ENCODE results near the gene APOC3.

The APOC3 gene

DNA sequence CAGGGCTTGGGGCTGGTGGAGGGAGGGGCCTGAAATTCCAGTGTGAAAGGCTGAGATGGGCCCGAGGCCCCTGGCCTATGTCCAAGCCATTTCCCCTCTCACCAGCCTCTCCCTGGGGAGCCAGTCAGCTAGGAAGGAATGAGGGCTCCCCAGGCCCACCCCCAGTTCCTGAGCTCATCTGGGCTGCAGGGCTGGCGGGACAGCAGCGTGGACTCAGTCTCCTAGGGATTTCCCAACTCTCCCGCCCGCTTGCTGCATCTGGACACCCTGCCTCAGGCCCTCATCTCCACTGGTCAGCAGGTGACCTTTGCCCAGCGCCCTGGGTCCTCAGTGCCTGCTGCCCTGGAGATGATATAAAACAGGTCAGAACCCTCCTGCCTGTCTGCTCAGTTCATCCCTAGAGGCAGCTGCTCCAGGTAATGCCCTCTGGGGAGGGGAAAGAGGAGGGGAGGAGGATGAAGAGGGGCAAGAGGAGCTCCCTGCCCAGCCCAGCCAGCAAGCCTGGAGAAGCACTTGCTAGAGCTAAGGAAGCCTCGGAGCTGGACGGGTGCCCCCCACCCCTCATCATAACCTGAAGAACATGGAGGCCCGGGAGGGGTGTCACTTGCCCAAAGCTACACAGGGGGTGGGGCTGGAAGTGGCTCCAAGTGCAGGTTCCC lies at the start of gene APOC3:
APOC3 (plus strand) TSS at position 383 of the 659 bp plus-strand sequence. CDS start 676 bp downstream, outside the sequence.
- Mint-ChIP-seq H3K36me3 (no peaks in the 10 kb centered on the region), H3K9me3 (no peaks in the 10 kb centered on the region), H3K27ac (no peak within 1 kb of the TSS), H3K4me3 (no peak within 1 kb of the TSS), H3K4me1 (peaks cover 1% of the 10 kb centered on the region), H3K27me3 (peaks cover 11% of the 10 kb centered on the region)
- no peak for ATAC-seq

DNA sequence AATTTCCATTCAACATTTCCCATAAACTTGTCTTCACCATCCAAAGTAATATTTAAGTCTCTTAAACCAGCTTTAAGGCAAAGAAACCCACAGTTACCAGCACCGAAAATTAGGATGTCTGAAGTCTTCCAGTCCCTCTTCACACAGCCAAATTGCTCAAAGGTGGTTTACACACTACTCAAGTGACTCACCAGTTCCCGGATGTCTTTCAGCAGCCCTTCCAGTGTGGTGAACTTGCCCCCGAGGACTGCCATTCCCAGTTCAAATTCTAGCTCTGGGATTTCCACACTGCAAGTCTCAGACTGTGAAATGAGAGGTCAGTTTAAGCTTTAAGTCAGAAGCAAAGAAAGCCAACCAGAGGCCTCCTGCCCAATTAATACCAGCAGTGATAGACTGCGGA lies 47.0 kb upstream of the APOC3 start:
- Mint-ChIP-seq H3K4me3 (no peak overlapping the region), H3K4me1 (peaks cover 22% of the 10 kb centered on the region), H3K9me3 (no peaks in the 10 kb centered on the region), H3K27me3 (no peaks in the 10 kb centered on the region), H3K27ac (no peak overlapping the region), H3K36me3 (peaks cover 77% of the 10 kb centered on the region)
- ATAC-seq = no peak

DNA sequence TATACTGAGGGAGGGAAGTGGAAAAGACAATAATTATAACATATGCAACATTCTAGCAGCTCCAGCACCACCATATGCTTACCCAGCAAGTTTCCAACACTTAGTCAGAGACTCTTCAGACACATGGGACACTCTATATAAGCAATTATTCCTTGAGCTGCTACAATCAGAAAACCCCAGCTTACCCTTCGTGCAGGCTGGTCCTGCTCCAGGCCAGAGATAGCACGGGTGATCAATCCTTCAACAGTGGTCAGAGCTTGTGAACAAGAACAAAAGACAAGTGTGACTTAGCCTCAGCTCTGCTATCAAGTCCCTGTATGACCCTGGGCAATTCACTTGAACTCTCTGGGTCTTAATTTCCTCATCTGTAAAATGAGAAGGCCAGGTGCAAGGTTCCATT lies 43.4 kb upstream of the APOC3 start:
- ATAC-seq = no peak
- no peaks in the 10 kb centered on the region for H3K9me3 Mint-ChIP-seq
- H3K36me3 Mint-ChIP-seq = peaks cover 47% of the 10 kb centered on the region
- peaks cover 9% of the 10 kb centered on the region for H3K27me3 Mint-ChIP-seq
- H3K4me3 Mint-ChIP-seq = peak overlapping the region; percentile 84
- peaks cover 37% of the 10 kb centered on the region for H3K4me1 Mint-ChIP-seq
- H3K27ac Mint-ChIP-seq = no peak overlapping the region

GRCh38 chr11:116786966-116787365 lies 42.7 kb upstream of the APOC3 start:
- peaks cover 40% of the 10 kb centered on the region for H3K36me3 Mint-ChIP-seq
- H3K4me3 Mint-ChIP-seq = peak overlapping the region; percentile 84
- no peaks in the 10 kb centered on the region for H3K9me3 Mint-ChIP-seq
- ATAC-seq = no peak
- H3K27me3 Mint-ChIP-seq = peaks cover 9% of the 10 kb centered on the region
- H3K4me1 Mint-ChIP-seq = peaks cover 39% of the 10 kb centered on the region
- H3K27ac Mint-ChIP-seq = peak overlapping the region; percentile 93

GRCh38 chr11:116787436-116787785 lies 42.3 kb upstream of the APOC3 start:
- no peaks in the 10 kb centered on the region for H3K9me3 Mint-ChIP-seq
- peak; percentile 34 for ATAC-seq
- H3K27ac Mint-ChIP-seq = peak overlapping the region; percentile 93
- peaks cover 35% of the 10 kb centered on the region for H3K4me1 Mint-ChIP-seq
- peaks cover 36% of the 10 kb centered on the region for H3K36me3 Mint-ChIP-seq
- peak overlapping the region; percentile 84 for H3K4me3 Mint-ChIP-seq
- H3K27me3 Mint-ChIP-seq = peaks cover 9% of the 10 kb centered on the region

DNA sequence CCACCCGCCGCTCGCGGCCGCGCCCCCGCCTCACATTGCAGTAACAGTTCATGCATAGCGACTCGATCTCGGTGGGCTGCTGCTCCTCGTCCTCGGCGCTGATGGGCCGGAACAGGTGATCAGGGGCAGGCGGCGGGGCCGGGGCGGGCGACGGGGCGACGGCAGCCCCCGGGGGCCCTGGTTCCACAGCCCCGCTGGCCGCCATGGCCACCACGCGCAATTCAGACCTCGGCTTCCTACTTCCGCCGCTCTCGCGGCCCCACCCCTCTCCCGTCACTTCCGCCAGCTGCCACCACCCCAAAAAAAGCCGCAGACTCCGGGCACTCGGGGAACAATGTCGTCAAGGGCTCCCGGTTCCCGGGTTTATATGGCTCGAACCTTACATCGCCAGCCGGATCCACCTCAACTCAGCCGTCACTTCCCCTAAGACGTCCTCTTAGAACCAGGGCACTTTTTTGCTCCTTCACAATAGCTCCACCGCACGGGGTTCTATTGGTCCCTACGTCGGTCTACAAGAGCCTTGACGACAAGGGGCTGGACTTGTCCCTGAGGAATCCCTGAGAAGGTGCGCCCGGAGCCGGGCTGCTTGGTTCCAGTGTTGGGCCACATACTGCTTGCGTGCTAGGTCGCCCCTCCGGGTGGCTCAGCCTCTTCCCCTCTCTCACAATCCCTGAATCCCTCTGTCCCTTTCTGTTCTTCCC lies 41.8 kb upstream of the APOC3 start, which contains the start of gene ZPR1:
ZPR1 (minus strand) TSS at position 238 of the 701 bp plus-strand sequence; CDS start at position 205, 33 bp downstream.
- peak within 1 kb of the TSS; percentile 93 for H3K27ac Mint-ChIP-seq
- no peaks in the 10 kb centered on the region for H3K9me3 Mint-ChIP-seq
- peaks cover 30% of the 10 kb centered on the region for H3K4me1 Mint-ChIP-seq
- peaks cover 9% of the 10 kb centered on the region for H3K27me3 Mint-ChIP-seq
- peak; percentile 95 for ATAC-seq
- peaks cover 31% of the 10 kb centered on the region for H3K36me3 Mint-ChIP-seq
- H3K4me3 Mint-ChIP-seq = peak within 1 kb of the TSS; percentile 84

DNA sequence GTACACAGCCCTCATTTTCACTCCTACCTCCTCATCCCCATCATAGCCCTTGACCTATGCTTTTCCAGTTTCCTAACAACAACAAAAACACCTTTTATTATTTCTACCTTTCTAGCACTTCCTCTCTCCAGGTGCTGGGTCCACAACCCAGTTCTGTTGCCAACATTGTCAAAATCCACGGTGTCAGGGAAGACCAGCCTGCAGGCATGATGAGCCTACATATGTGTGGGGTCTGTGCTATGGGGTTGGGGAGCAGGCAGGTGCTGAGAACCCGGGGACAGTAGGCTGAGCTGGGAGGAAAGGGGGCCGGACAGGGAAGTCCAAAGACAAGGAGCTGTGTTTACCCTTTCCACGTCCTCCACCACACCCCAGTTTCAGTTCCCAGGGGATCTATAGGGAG lies 41.2 kb upstream of the APOC3 start:
- Mint-ChIP-seq H3K4me1 (peaks cover 24% of the 10 kb centered on the region), H3K9me3 (no peaks in the 10 kb centered on the region), H3K27me3 (peaks cover 9% of the 10 kb centered on the region), H3K27ac (peak overlapping the region; percentile 93), H3K36me3 (peaks cover 25% of the 10 kb centered on the region), H3K4me3 (peak overlapping the region; percentile 84)
- ATAC-seq = no peak

- no peaks in the 10 kb centered on the region for H3K9me3 Mint-ChIP-seq
- peak overlapping the region; percentile 84 for H3K4me3 Mint-ChIP-seq
- peaks cover 24% of the 10 kb centered on the region for H3K36me3 Mint-ChIP-seq
- peak overlapping the region; percentile 93 for H3K27ac Mint-ChIP-seq
- peaks cover 9% of the 10 kb centered on the region for H3K27me3 Mint-ChIP-seq
- no peak for ATAC-seq
- H3K4me1 Mint-ChIP-seq = peaks cover 24% of the 10 kb centered on the region
Measured at GRCh38 chr11:116788975-116789374, 40.7 kb upstream of the APOC3 start.

DNA sequence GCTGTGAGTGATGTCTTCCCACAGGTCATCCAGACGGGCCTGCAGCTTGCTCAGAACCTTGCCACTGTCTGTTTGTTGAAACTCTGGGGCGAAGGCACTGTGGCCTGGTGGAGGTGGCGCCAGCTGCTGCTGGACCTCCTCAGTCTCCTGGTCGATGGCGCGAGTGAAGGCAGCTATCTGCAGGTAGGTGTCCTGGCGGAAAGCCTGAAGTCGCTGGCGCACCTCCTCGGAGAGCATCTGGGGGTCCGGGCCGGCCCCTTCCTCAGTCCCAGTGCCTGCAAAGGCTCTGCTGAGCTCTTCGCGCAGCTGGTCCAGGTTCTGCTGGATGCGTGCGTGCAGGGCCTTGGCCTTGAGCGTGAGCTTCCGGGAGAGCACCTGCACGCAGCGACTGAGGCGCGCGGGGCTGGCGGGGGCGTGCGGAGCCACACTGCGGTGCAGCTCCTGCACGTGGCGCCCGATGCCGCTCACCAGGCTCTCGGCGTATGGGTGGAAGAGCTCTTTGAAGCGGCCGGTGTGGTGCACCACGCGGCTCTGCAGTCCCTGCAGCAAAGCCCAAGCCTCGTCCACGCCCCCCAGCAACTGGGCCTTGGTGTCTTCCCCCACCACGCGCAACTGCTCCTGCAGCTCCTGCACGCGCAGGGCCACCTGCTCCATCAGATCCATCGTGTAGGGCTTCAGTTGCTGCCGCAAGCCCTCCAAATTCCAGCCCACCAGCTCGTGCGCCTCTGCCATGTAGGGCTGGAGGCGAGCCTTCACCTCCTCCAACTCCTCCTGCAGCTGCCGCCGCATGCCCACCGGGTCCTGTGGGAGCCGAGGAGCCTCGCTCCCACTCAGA lies 39.3 kb upstream of the APOC3 start:
- peaks cover 10% of the 10 kb centered on the region for H3K36me3 Mint-ChIP-seq
- no peak overlapping the region for H3K4me3 Mint-ChIP-seq
- H3K27ac Mint-ChIP-seq = no peak overlapping the region
- ATAC-seq = no peak
- peaks cover 9% of the 10 kb centered on the region for H3K27me3 Mint-ChIP-seq
- H3K4me1 Mint-ChIP-seq = peaks cover 24% of the 10 kb centered on the region
- H3K9me3 Mint-ChIP-seq = no peaks in the 10 kb centered on the region

DNA sequence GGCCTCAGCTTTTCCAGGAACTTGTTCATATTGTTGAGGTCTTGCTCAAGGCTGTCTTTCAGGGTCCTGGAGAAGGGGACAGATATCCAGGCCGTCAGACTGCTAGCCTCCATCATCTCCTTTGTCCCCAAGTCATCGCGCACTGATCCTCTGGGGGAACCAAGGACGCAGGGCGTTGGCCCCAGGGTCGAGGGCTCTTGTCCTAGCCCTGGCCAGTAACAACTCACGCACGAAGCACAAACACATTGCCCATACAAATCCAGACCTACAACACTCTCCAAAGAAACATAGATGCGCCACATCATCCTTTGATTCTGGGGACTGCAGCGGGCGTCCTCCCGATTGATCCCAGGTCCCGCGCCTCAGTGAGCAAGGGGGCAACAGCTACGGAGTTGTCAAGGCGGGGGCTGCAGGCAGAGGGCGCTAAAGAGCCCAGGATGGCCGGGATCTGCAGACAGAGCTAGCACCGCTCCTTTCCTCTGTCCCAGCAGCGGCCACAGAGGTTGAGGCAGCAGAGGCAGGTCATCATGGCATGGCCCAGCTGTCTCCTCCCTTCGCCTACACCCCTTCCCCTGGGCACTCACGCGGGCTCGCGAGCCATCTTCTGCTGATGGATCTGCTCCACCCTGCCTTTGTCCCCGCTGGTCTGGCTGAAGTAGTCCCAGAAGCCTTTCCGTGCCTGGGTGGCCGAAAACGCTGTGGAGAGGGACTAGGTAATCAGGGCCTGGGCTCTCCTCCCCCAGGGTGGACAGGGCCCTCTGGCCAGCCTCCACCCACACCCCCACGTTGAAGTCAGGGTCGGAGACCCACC lies 38.5 kb upstream of the APOC3 start:
- Mint-ChIP-seq H3K27ac (no peak overlapping the region), H3K4me3 (no peak overlapping the region), H3K27me3 (peaks cover 9% of the 10 kb centered on the region), H3K9me3 (no peaks in the 10 kb centered on the region), H3K36me3 (peaks cover 5% of the 10 kb centered on the region), H3K4me1 (peaks cover 24% of the 10 kb centered on the region)
- ATAC-seq = peak; percentile 52

GRCh38 chr11:116791813-116792143 lies 37.9 kb upstream of the APOC3 start, which contains the start of gene APOA5:
TSS of gene APOA5 (minus strand) at chr11:116791879. CDS start at chr11:116791860, 19 bp downstream.
- Mint-ChIP-seq H3K4me1 (peaks cover 23% of the 10 kb centered on the region), H3K4me3 (no peak within 1 kb of the TSS), H3K27me3 (peaks cover 9% of the 10 kb centered on the region), H3K27ac (no peak within 1 kb of the TSS), H3K9me3 (no peaks in the 10 kb centered on the region), H3K36me3 (peaks cover 5% of the 10 kb centered on the region)
- ATAC-seq = no peak

- no peak overlapping the region for H3K27ac Mint-ChIP-seq
- H3K4me1 Mint-ChIP-seq = peaks cover 18% of the 10 kb centered on the region
Measured at GRCh38 chr11:116792144-116792868, 37.4 kb upstream of the APOC3 start.

GRCh38 chr11:116792869-116793771 lies 36.6 kb upstream of the APOC3 start:
- Mint-ChIP-seq H3K9me3 (no peaks in the 10 kb centered on the region), H3K27me3 (peaks cover 10% of the 10 kb centered on the region), H3K4me3 (no peak overlapping the region), H3K4me1 (peaks cover 16% of the 10 kb centered on the region), H3K36me3 (no peaks in the 10 kb centered on the region), H3K27ac (no peak overlapping the region)
- no peak for ATAC-seq

More at GRCh38 chr11:116792144-116792868, 37.4 kb upstream of the APOC3 start:
- Mint-ChIP-seq H3K9me3 (no peaks in the 10 kb centered on the region), H3K36me3 (peaks cover under 1% of the 10 kb centered on the region), H3K4me3 (no peak overlapping the region), H3K27me3 (peaks cover 9% of the 10 kb centered on the region)
- no peak for ATAC-seq

Measured in stimulated activated memory B cell treated with anti-CD40 and anti-IgM and Interleukin-4, amounts not matched to agents 10 μg/mL and 1 μg/mL and 100 μg/mL, for 72 hours (primary cell).